Gastrocnemius medialis (tissue), 4 donors: ENCODE data around the gene MRPL16. TPM values are rescaled to one million over a fixed set of nuclear protein-coding genes. Genes with fewer than 3 reads are reported as not detected.
"Not testable (repeated sequence)": the region's sequence is repeated elsewhere in the genome, so short reads cannot be mapped to it uniquely, and the experiment has no call there.

ENCODE experiments used
- ATAC-seq, 2 donors: fragments of 150-250 bp; one replicate each; pipeline ENCODE4 v1.9.1; 2016
- DNase-seq, 2 donors: peaks; one replicate each; pipeline ENCODE4 v3.0.0-alpha.2; 2019
- H3K27ac ChIP-seq, 4 donors: fragments of 200-600 bp; sonication (generic); 1 replicate in 1 of 4; 2 replicates in 3 of 4; pipeline ENCODE4 v1.5.1; 2016 to 2018; ENCODE audit warnings: mild to moderate bottlenecking in 2 of 4, moderate library complexity in 1 of 4
- H3K27me3 ChIP-seq, 3 donors: fragments of 200-600 bp; sonication (generic) in 2 of 3; 1 replicate in 1 of 3; 2 replicates in 2 of 3; pipeline versions ENCODE4 v1.5.1 to v1.6.0; 2016 to 2019; ENCODE audit warnings: mild to moderate bottlenecking in 1 of 3, moderate library complexity in 1 of 3
- H3K36me3 ChIP-seq, 2 donors: fragments of 200-600 bp; sonication (generic) in 1 of 2; one replicate each; pipeline ENCODE4 v1.5.1; 2017 to 2018
- H3K4me1 ChIP-seq, 2 donors: fragments of 200-600 bp; sonication (generic) in 1 of 2; one replicate each; pipeline ENCODE4 v1.5.1; 2016 to 2017; ENCODE audit warnings: mild to moderate bottlenecking in 2 of 2
- H3K4me3 ChIP-seq, 4 donors: fragments of 200-600 bp; sonication (generic) in 3 of 4; 1 replicate in 1 of 4; 2 replicates in 3 of 4; pipeline ENCODE4 v1.5.1; 2016 to 2019; ENCODE audit warnings: mild to moderate bottlenecking in 2 of 4
- H3K9me3 ChIP-seq, 3 donors: fragments of 200-600 bp; sonication (generic) in 2 of 3; 1 replicate in 1 of 3; 2 replicates in 2 of 3; pipeline ENCODE4 v1.5.1; 2016 to 2019
- CTCF ChIP-seq, 5 experiments: fragments of 450-650 bp in 3 of 5; fragments of 200-600 bp in 2 of 5; sonication (generic) in 2 of 5; IDR thresholded peaks in 4 of 5; conservative IDR thresholded peaks in 1 of 5; 1 replicate in 4 of 5; 2 replicates in 1 of 5; pipeline ENCODE4 v1.5.1; 2016 to 2019; ENCODE audit warnings: antibody characterized with exemption in 5 of 5, mild to moderate bottlenecking in 3 of 5, moderate library complexity in 3 of 5
- POLR2A ChIP-seq, 2 donors: fragments of 450-650 bp; IDR thresholded peaks; one replicate each; pipeline ENCODE4 v1.6.1; 2017; ENCODE audit warnings: antibody characterized with exemption in 2 of 2, mild to moderate bottlenecking in 2 of 2, moderate library complexity in 2 of 2
- in situ Hi-C, 4 donors: fragments of 200-750 bp; cut with MboI; loops; one replicate each; pipeline versions ENCODE4 v1.15.0 to v1.8.0; 2017; ENCODE audit warnings: low sequenced_read_pairs in 4 of 4
- intact Hi-C: fragments of 100-400 bp; cut with DNase I; formaldehyde crosslinking; loops from one replicate; pipeline ENCODE4 v1.15.1; 2023; ENCODE audit warnings: low total_unique reads
- total RNA-seq, 4 donors: library from RNA; depleted of rRNA; stranded (reverse); fragments of >200 nt; gene quantifications; one replicate each; pipeline versions ENCODE4 v1.1.0 to v1.2.3, GENCODE V29; 2016

Gene MRPL16
- 10 to 100 TPM; 33.7 to 78.2 (median 38.3) TPM for total RNA-seq

GRCh38 chr11:59810189-59810910 lies at the start of gene MRPL16:
MRPL16 (minus strand) TSS chr11:59810778; CDS start chr11:59810658, 120 bp downstream.
- ATAC-seq (peak; percentile 98 to 99), DNase-seq (peak; percentile 73 to 82)
- Histone ChIP-seq H3K4me3 (peak within 1 kb of the TSS; percentile 76 to 98 (median 93)), H3K36me3 (peaks cover 0 to 26% of the 10 kb centered on the region in 2 donors), H3K4me1 (peaks cover 8 to 11% of the 10 kb centered on the region in 2 donors), H3K27me3 (no peaks in the 10 kb centered on the region), H3K27ac (peak within 1 kb of the TSS; percentile 83 to 90 (median 87)), H3K9me3 (no peaks in the 10 kb centered on the region)
- TF ChIP-seq POLR2A (IDR thresholded peaks at IDR 0.05) = peak in 1 of 2 donors; percentile 16
- TF ChIP-seq CTCF (IDR thresholded peaks at IDR 0.05 in 4 of 5, conservative IDR thresholded peaks at IDR 0.05 in 1 of 5) = peak; percentile 14 to 51 (median 17)
- in situ Hi-C loops = loop anchor here in 1 of 4 donors (25.0 kb wide), 1 partner anchor 273 kb away; no protein-coding TSS in a partner anchor
- intact Hi-C loops = loop anchor here (1.0 to 5.0 kb wide), 3 partner anchors 8 to 263 kb away; partner anchors contain the start of gene STX3

DNA sequence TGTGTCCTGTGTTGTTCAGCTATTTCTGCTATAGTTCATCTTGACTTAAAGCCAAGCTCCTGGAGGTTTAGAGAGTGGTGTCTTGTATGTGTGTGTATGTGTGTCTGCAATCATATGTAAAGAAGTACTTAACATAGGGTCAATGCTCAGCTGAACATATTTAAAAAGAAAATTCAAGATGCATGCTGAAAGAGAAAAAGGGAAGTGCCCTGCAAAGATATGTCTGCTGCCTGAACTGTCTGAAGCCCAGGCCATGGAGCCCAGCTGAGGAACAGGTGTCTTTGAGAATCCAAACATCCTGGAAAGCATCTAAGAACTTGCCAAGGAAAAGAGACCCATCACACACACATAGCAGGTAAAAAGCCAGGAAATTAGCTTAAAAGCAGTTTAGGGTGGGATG lies 49.1 kb upstream of the MRPL16 start:
- Histone ChIP-seq H3K27ac (no peak overlapping the region), H3K27me3 (no peaks in the 10 kb centered on the region), H3K4me3 (no peak overlapping the region), H3K9me3 (no peaks in the 10 kb centered on the region), H3K36me3 (no peaks in the 10 kb centered on the region), H3K4me1 (no peaks in the 10 kb centered on the region)
- TF ChIP-seq CTCF (IDR thresholded peaks at IDR 0.05 in 4 of 5, conservative IDR thresholded peaks at IDR 0.05 in 1 of 5) (no peak), POLR2A (IDR thresholded peaks at IDR 0.05) (no peak)
- ATAC-seq (no peak), DNase-seq (no peak)
- intact Hi-C loops = no loop called here
- in situ Hi-C loops = no loop called here

- no peaks in the 10 kb centered on the region for H3K27me3 ChIP-seq
- in situ Hi-C loops = no loop called here
- H3K27ac ChIP-seq = no peak overlapping the region
Measured at GRCh38 chr11:59857439-59858434, 47.2 kb upstream of the MRPL16 start.

GRCh38 chr11:59854871-59855270 lies 44.3 kb upstream of the MRPL16 start:
- intact Hi-C loops (no loop called here), in situ Hi-C loops (no loop called here)
- Histone ChIP-seq H3K36me3 (no peaks in the 10 kb centered on the region), H3K4me1 (no peaks in the 10 kb centered on the region), H3K4me3 (no peak overlapping the region), H3K27ac (no peak overlapping the region), H3K27me3 (no peaks in the 10 kb centered on the region), H3K9me3 (no peaks in the 10 kb centered on the region)
- DNase-seq (no peak), ATAC-seq (no peak)
- TF ChIP-seq POLR2A (IDR thresholded peaks at IDR 0.05) = no peak
- TF ChIP-seq CTCF (IDR thresholded peaks at IDR 0.05 in 4 of 5, conservative IDR thresholded peaks at IDR 0.05 in 1 of 5) = no peak

More at GRCh38 chr11:59857439-59858434, 47.2 kb upstream of the MRPL16 start:
- TF ChIP-seq CTCF (IDR thresholded peaks at IDR 0.05 in 4 of 5, conservative IDR thresholded peaks at IDR 0.05 in 1 of 5) (no peak), POLR2A (IDR thresholded peaks at IDR 0.05) (no peak)
- H3K9me3 ChIP-seq = no peaks in the 10 kb centered on the region
- intact Hi-C loops = no loop called here
- ATAC-seq = no peak
- no peak overlapping the region for H3K4me3 ChIP-seq
- DNase-seq = no peak
- H3K4me1 ChIP-seq = no peaks in the 10 kb centered on the region
- H3K36me3 ChIP-seq = no peaks in the 10 kb centered on the region

DNA sequence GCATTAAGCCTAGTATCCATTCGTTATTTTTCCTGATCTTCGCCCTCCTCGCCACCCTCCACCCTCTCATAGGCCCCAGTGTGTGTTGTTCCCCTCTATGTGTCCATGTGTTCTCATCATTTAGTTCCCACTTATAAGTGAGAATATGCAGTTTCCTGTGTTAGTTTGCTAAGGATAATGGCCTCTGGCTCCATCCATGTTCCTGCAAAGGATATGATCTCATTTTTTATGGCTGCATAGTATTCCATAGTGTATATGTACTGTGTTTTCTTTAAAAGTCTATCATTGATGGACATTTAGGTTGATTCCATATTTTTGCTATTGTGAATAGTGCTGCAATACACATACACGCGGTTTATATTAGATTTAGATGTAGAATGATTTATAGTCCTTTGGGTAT lies 40.8 kb upstream of the MRPL16 start:
- intact Hi-C loops, H3K36me3 ChIP-seq, in situ Hi-C loops, H3K27me3 ChIP-seq, ATAC-seq, DNase-seq, H3K9me3 ChIP-seq, H3K4me3 ChIP-seq, H3K27ac ChIP-seq, H3K4me1 ChIP-seq: not testable (repeated sequence)

GRCh38 chr11:59849551-59849950 lies 39.0 kb upstream of the MRPL16 start:
- H3K36me3 ChIP-seq, DNase-seq, H3K4me1 ChIP-seq, H3K27me3 ChIP-seq, in situ Hi-C loops, H3K9me3 ChIP-seq, H3K27ac ChIP-seq, intact Hi-C loops, H3K4me3 ChIP-seq, ATAC-seq: not testable (repeated sequence)
